PFSK-1 (cell line): ENCODE data around the gene NEUROG2.

Experiments used
- POLR2AphosphoS5 ChIP-seq: IDR thresholded peaks from 2 replicates; pipeline ENCODE4 v1.6.1; 2012; ENCODE audit warnings: low read depth, mild to moderate bottlenecking, control low read depth, low read length, moderate library complexity
- TAF1 ChIP-seq: IDR thresholded peaks from 2 replicates; pipeline ENCODE4 v1.6.1; 2012; ENCODE audit warnings: low read length, control low read depth, borderline replicate concordance; ENCODE audit not compliant: insufficient read depth
- TF ChIP-seq, protein P1 (sequence below), 2 experiments: IDR thresholded peaks; 2 replicates each; pipeline versions ENCODE4 v1.6.1 to v1.8.0; 2011 to 2012; ENCODE audit warnings: low read depth in 2 of 2, low read length in 2 of 2, control low read depth in 1 of 2, inconsistent platforms in 1 of 2, mild to moderate bottlenecking in 1 of 2, moderate library complexity in 1 of 2; ENCODE audit not compliant: insufficient read depth in 1 of 2

DNA sequence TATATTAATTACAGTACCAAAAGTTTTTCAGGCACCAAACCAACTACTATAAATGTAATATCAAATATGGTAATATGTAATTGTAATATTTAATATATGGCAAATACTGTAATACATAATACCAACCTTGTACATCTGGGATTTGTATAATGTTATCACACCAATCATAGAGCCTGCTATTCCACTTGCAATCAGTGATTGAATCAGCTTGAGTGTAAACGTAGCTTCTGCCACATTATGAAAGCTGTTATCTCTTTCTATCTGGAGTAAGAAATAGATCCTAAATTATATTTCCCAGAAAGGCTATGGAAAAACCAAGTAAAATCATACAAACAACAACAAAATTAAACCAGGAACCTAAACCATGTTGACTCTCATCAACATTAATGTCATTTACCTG is 24.7 kb upstream of the NEUROG2 start:
- TF ChIP-seq POLR2AphosphoS5 = no peak
- TF ChIP-seq TAF1 = no peak
- TF ChIP-seq, protein P1, sequence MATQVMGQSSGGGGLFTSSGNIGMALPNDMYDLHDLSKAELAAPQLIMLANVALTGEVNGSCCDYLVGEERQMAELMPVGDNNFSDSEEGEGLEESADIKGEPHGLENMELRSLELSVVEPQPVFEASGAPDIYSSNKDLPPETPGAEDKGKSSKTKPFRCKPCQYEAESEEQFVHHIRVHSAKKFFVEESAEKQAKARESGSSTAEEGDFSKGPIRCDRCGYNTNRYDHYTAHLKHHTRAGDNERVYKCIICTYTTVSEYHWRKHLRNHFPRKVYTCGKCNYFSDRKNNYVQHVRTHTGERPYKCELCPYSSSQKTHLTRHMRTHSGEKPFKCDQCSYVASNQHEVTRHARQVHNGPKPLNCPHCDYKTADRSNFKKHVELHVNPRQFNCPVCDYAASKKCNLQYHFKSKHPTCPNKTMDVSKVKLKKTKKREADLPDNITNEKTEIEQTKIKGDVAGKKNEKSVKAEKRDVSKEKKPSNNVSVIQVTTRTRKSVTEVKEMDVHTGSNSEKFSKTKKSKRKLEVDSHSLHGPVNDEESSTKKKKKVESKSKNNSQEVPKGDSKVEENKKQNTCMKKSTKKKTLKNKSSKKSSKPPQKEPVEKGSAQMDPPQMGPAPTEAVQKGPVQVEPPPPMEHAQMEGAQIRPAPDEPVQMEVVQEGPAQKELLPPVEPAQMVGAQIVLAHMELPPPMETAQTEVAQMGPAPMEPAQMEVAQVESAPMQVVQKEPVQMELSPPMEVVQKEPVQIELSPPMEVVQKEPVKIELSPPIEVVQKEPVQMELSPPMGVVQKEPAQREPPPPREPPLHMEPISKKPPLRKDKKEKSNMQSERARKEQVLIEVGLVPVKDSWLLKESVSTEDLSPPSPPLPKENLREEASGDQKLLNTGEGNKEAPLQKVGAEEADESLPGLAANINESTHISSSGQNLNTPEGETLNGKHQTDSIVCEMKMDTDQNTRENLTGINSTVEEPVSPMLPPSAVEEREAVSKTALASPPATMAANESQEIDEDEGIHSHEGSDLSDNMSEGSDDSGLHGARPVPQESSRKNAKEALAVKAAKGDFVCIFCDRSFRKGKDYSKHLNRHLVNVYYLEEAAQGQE (IDR thresholded peaks at IDR 0.05; ENCODE audit: insufficient read depth in 1 of 2, low read depth in 2 of 2, low read length in 2 of 2) = no peak
